GM23248 (cell line): ENCODE measurements around the gene TMEM235.

Experiments used
- EZH2 ChIP-seq: fragments of 200-600 bp; sonication (generic); IDR thresholded peaks from 2 replicates; pipeline ENCODE4 v1.6.1; 2018; ENCODE audit warnings: antibody characterized with exemption, mild to moderate bottlenecking; ENCODE audit not compliant: insufficient read depth, poor library complexity, severe bottlenecking
- EZH2phosphoT487 ChIP-seq: fragments of 200-600 bp; sonication (generic); IDR thresholded peaks from 2 replicates; pipeline ENCODE4 v1.6.1; 2018; ENCODE audit warnings: antibody characterized with exemption, moderate library complexity, mild to moderate bottlenecking, low read depth; ENCODE audit not compliant: insufficient read depth

DNA sequence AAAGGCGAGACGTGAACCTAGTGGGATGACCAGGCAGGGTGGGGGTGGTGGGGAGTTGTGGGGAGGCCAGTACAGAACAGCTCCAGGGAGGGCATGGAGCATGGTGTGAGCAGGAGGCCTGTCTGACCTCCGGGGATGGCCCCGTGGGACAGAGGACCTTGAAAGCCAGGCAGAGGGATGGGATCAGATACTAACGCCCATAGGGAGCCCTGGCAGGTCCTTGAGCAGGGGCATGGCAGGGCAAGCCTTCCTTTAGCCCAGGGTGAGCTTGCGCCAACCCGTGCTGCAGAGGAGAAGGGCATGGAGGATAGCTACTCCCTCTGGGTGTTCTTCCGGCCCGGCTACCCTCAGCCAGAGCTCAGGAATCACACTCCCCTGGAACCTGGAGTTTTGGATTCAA lies 35.3 kb downstream of the TMEM235 start:
- no peak for TF ChIP-seq EZH2
- no peak for TF ChIP-seq EZH2phosphoT487
